ENCODE results near the gene RNF2. TPM values are rescaled to one million over a fixed set of nuclear protein-coding genes. Genes with fewer than 3 reads are reported as not detected.

Gene RNF2
- total and polyA plus RNA-seq, 7 donors: 6.0 to 17.1 (median 11.1) TPM

DNA sequence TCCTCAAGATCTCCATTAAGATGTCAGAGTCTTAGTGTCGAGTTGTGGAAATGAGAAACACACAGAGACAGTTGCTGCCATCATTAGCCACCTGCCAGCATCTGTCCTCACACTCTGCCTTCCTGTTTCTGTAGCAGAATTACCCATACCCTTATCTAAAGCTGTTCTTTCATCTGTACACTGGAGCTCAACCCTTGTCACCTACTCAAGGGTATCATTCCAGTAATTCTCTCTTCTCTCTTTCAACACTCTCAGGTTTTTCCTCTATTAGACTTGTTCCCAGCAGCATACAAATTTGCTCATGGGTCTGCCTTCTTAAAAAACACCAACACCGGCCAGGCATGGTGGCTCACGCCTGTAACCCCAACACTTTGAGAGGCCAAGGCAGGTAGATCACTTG lies 27.4 kb upstream of the RNF2 start:
- Histone ChIP-seq H3K4me1 (no peaks in the 10 kb centered on the region), H3K4me3 (no peak overlapping the region), H3K9me3 (no peaks in the 10 kb centered on the region), H3K27ac (no peak overlapping the region), H3K27me3 (no peaks in the 10 kb centered on the region), H3K36me3 (no peaks in the 10 kb centered on the region)
- DNase-seq: no peak
- TF ChIP-seq, protein P1, sequence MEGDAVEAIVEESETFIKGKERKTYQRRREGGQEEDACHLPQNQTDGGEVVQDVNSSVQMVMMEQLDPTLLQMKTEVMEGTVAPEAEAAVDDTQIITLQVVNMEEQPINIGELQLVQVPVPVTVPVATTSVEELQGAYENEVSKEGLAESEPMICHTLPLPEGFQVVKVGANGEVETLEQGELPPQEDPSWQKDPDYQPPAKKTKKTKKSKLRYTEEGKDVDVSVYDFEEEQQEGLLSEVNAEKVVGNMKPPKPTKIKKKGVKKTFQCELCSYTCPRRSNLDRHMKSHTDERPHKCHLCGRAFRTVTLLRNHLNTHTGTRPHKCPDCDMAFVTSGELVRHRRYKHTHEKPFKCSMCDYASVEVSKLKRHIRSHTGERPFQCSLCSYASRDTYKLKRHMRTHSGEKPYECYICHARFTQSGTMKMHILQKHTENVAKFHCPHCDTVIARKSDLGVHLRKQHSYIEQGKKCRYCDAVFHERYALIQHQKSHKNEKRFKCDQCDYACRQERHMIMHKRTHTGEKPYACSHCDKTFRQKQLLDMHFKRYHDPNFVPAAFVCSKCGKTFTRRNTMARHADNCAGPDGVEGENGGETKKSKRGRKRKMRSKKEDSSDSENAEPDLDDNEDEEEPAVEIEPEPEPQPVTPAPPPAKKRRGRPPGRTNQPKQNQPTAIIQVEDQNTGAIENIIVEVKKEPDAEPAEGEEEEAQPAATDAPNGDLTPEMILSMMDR (IDR thresholded peaks at IDR 0.05): no peak
- TF ChIP-seq POLR2A (IDR thresholded peaks at IDR 0.05) (no peak), POLR2AphosphoS5 (IDR thresholded peaks at IDR 0.05) (no peak), EP300 (IDR thresholded peaks at IDR 0.05) (no peak)
- WGBS, 2 donors: 88 to 92% methylated on average over 3 of the region's 3 CpGs
- intact Hi-C loops (cut with DNase I): no loop called here

DNA sequence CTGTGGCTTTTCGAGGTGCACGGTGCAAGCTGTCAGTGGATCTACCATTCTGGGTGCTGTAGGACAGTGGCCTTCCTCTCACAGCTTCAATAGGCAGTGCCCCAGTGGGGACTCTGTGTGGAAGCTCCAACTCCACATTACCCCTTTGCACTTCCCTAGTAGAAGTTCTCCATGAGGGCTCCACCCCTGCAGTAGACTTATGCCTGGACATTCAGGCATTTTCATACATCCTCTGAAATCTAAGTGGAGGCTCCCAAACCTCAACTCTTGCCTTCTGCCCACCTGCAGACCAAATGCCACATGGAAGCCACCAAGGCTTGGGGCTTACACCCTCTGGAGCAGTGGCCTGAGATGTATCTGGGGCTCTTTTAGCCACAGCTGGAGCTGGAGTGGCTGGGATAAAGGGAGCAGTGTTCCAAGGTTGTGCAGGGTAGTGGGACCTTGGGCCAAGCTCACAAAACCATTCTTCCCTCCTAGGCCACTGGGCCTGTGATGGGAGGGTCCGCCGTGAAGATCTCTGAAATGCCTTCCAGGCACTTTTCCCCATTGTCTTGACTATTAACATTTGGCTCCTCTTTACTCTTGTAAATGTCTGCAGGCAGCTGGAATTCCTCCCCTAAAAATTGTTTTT lies 18.0 kb upstream of the RNF2 start:
- DNase-seq: no peak
- TF ChIP-seq POLR2AphosphoS5 (IDR thresholded peaks at IDR 0.05) (no peak), EP300 (IDR thresholded peaks at IDR 0.05) (no peak), POLR2A (IDR thresholded peaks at IDR 0.05) (no peak)
- TF ChIP-seq, protein P1 (IDR thresholded peaks at IDR 0.05): no peak
- Histone ChIP-seq H3K9me3 (peaks cover 0 to 10% (median 2%) of the 10 kb centered on the region in 4 donors), H3K27me3 (no peaks in the 10 kb centered on the region), H3K27ac (no peak overlapping the region), H3K4me1 (no peaks in the 10 kb centered on the region), H3K36me3 (no peaks in the 10 kb centered on the region), H3K4me3 (no peak overlapping the region)
- 98% methylated on average over 4 of the region's 4 CpGs for WGBS, 2 donors
- intact Hi-C loops (cut with DNase I): no loop called here

DNA sequence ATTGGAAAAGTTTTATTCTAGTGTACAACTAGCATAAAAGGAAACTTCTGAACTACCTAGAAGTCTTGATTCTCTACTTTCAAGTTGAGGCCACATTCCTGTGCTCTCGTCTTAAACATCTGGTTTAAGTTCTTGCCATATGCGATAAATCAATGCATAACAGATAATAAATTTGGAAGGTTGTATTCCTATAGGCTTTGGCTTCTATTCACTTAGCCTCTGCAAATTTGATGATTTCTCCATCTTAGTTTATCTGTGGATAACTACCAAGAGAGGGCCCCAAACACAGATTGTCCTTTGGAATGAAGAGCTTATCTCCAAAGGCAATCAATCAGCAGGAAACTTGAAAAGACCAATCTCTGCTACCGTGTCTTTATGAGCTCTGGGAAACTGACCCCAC lies 11.7 kb upstream of the RNF2 start:
- no peak overlapping the region for H3K4me3 ChIP-seq
- no peaks in the 10 kb centered on the region for H3K4me1 ChIP-seq
- no peaks in the 10 kb centered on the region for H3K9me3 ChIP-seq
- H3K36me3 ChIP-seq: no peaks in the 10 kb centered on the region
- intact Hi-C loops (cut with DNase I): no loop called here
- TF ChIP-seq, protein P1 (IDR thresholded peaks at IDR 0.05): no peak
- no peak for TF ChIP-seq POLR2A (IDR thresholded peaks at IDR 0.05)
- TF ChIP-seq EP300 (IDR thresholded peaks at IDR 0.05): no peak
- TF ChIP-seq POLR2AphosphoS5 (IDR thresholded peaks at IDR 0.05): no peak
- 63 to 80% methylated on average over 3 of the region's 3 CpGs for WGBS, 2 donors
- DNase-seq: no peak
- no peak overlapping the region for H3K27ac ChIP-seq
- no peaks in the 10 kb centered on the region for H3K27me3 ChIP-seq

DNA sequence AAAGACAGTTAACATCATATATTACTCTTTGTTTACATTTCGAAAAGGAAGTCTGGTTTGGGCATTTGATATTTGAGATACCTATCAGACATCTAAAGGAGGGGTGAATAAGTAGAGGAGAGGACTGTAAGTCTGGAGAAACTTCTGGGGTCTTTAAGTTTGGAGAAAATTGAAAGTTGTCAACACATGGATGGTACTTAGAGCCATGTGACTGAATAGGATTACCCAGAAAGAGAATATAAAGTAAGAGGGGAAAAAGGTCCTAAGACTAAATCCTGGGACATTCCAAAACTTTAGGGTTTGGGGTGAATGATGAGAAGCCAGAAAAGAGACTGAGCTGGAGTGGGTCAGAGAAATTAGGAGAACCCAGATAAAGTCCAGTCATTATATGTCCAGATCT lies 10.1 kb upstream of the RNF2 start:
- no peaks in the 10 kb centered on the region for H3K4me1 ChIP-seq
- H3K27me3 ChIP-seq: no peaks in the 10 kb centered on the region
- no peak for DNase-seq
- no peaks in the 10 kb centered on the region for H3K9me3 ChIP-seq
- H3K27ac ChIP-seq: no peak overlapping the region
- intact Hi-C loops (cut with DNase I): no loop called here
- H3K4me3 ChIP-seq: no peak overlapping the region
- WGBS, 2 donors: 40 to 78% methylated on average over 1 of the region's 1 CpG
- TF ChIP-seq POLR2A (IDR thresholded peaks at IDR 0.05): no peak
- H3K36me3 ChIP-seq: no peaks in the 10 kb centered on the region

DNA sequence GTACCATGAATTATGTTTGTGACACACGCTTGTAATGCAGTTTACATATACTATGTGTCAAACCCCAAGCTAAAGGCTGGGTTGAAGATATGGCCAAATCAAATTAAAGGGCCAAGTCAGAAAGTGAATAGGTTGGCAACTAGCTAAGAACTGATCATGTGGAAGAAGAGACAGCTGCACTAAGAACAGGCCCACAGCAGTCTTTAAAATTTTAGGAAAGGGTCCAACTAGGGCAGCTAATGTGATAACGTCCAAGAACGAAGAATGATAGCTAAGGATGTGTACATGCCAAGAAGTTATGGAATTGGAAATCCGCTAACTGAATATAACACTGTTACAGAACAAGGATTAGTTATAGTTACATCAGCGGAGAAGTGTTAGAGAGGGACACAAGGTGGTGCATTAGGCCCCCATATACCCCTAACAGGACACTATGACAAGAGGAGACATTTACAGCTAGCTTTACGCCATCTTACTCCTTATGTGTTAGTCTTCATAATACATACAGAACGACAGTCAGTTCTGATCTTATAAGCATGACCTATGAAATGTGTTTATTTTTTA lies 6.5 kb upstream of the RNF2 start:
- TF ChIP-seq EP300 (IDR thresholded peaks at IDR 0.05): no peak
- TF ChIP-seq POLR2A (IDR thresholded peaks at IDR 0.05): no peak
- TF ChIP-seq, protein P1 (IDR thresholded peaks at IDR 0.05): no peak
- TF ChIP-seq POLR2AphosphoS5 (IDR thresholded peaks at IDR 0.05): no peak
- Histone ChIP-seq H3K36me3 (no peaks in the 10 kb centered on the region), H3K4me1 (no peaks in the 10 kb centered on the region), H3K4me3 (no peak overlapping the region), H3K27ac (no peak overlapping the region), H3K9me3 (no peaks in the 10 kb centered on the region), H3K27me3 (no peaks in the 10 kb centered on the region)
- DNase-seq: no peak
- intact Hi-C loops (cut with DNase I): no loop called here
- WGBS, 2 donors: 93 to 95% methylated on average over 7 of the region's 7 CpGs

All from sigmoid colon (tissue), 7 donors.